Measurements from ENCODE around the gene ASMTL.
"Not testable (repeated sequence)": the region's sequence is repeated elsewhere in the genome, so short reads cannot be mapped to it uniquely, and the experiment has no call there.

ASMTL gene

GRCh38 chrX:1453395-1453783 lies 680 bp upstream of the ASMTL start:
- DNase-seq = no peak

- DNase-seq = no peak
Observed at GRCh38 chrX:1451661-1452515, 821 bp downstream of the ASMTL start.

GRCh38 chrX:1451251-1451660 lies 1.5 kb downstream of the ASMTL start:
- no peak for DNase-seq

- DNase-seq = no peak
Observed at GRCh38 chrX:1450361-1451161, 2.1 kb downstream of the ASMTL start.

GRCh38 chrX:1449823-1450149 lies 2.9 kb downstream of the ASMTL start:
- DNase-seq = no peak

GRCh38 chrX:1449036-1449822 lies 3.5 kb downstream of the ASMTL start:
- no peak for DNase-seq

GRCh38 chrX:1448573-1449001 lies 4.1 kb downstream of the ASMTL start:
- DNase-seq = not testable (repeated sequence)

GRCh38 chrX:1447969-1448572 lies 4.6 kb downstream of the ASMTL start:
- not testable (repeated sequence) for DNase-seq

- DNase-seq = not testable (repeated sequence)
Observed at GRCh38 chrX:1446984-1447968, 5.4 kb downstream of the ASMTL start.

GRCh38 chrX:1444561-1445500 lies 7.9 kb downstream of the ASMTL start:
- no peak for DNase-seq

- no peak for DNase-seq
Observed at GRCh38 chrX:1443496-1444075, 9.1 kb downstream of the ASMTL start.

GRCh38 chrX:1442724-1443367 lies 9.9 kb downstream of the ASMTL start:
- no peak for DNase-seq

- no peak for DNase-seq
Observed at GRCh38 chrX:1442016-1442665, 10.6 kb downstream of the ASMTL start.

GRCh38 chrX:1440506-1440905 lies 12.2 kb downstream of the ASMTL start:
- DNase-seq = no peak

GRCh38 chrX:1435241-1435895 lies 17.3 kb downstream of the ASMTL start:
- DNase-seq = no peak

- DNase-seq = no peak
Observed at GRCh38 chrX:1434871-1435240, 17.9 kb downstream of the ASMTL start.

- no peak for DNase-seq
Observed at GRCh38 chrX:1433646-1434357, 18.9 kb downstream of the ASMTL start.

GRCh38 chrX:1430451-1430850 lies 22.3 kb downstream of the ASMTL start:
- DNase-seq = no peak
